Tibial nerve (tissue), 3 donors: ENCODE measurements around the gene RPAP2.

Source experiments
- POLR2A ChIP-seq, 2 donors: fragments of 450-650 bp; IDR thresholded peaks; one replicate each; pipeline ENCODE4 v1.6.1; 2017; ENCODE audit warnings: antibody characterized with exemption in 2 of 2, mild to moderate bottlenecking in 2 of 2, moderate library complexity in 2 of 2
- TF ChIP-seq, protein P1 (sequence below), 5 experiments: fragments of 200-600 bp in 3 of 5; fragments of 450-650 bp in 2 of 5; sonication (generic) in 3 of 5; IDR thresholded peaks; one replicate each; pipeline ENCODE4 v1.5.1; 2016 to 2019; ENCODE audit warnings: antibody characterized with exemption in 5 of 5, mild to moderate bottlenecking in 3 of 5, moderate library complexity in 2 of 5

DNA sequence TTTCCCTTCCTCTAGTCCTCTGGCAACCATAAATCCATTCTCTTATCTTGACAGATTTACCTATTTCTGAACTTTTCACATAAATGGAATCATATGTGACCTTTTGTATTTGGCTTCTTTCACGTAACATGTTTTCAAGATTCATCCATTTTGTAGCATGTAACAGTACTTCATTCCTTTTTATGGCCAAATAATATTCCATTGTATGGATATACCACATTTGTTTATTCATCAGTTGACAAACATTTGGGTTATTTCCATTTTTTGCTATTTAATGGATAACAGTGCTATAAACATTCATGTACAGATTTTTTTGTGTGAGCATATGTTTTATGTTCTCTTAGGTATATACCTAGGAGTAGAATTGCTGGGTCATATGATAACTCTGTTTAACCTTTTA, 54.0 kb downstream of the RPAP2 start:
- TF ChIP-seq, protein P1, sequence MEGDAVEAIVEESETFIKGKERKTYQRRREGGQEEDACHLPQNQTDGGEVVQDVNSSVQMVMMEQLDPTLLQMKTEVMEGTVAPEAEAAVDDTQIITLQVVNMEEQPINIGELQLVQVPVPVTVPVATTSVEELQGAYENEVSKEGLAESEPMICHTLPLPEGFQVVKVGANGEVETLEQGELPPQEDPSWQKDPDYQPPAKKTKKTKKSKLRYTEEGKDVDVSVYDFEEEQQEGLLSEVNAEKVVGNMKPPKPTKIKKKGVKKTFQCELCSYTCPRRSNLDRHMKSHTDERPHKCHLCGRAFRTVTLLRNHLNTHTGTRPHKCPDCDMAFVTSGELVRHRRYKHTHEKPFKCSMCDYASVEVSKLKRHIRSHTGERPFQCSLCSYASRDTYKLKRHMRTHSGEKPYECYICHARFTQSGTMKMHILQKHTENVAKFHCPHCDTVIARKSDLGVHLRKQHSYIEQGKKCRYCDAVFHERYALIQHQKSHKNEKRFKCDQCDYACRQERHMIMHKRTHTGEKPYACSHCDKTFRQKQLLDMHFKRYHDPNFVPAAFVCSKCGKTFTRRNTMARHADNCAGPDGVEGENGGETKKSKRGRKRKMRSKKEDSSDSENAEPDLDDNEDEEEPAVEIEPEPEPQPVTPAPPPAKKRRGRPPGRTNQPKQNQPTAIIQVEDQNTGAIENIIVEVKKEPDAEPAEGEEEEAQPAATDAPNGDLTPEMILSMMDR (IDR thresholded peaks at IDR 0.05): no peak
- no peak for TF ChIP-seq POLR2A (IDR thresholded peaks at IDR 0.05)
